ENCODE measurements around the gene STARD6. TPM values are rescaled to one million over a fixed set of nuclear protein-coding genes. Genes with fewer than 3 reads are reported as not detected.
A peak's percentile ranks its signal among the peaks of the same experiment; 100 is the strongest.
"Not testable (repeated sequence)": the region's sequence is repeated elsewhere in the genome, so short reads cannot be mapped to it uniquely, and the experiment has no call there.

Gene STARD6
- total RNA-seq, 1 donor from 2014 or later, result not detected

GRCh38 chr18:54386800-54387495, 29.3 kb upstream of the STARD6 start:
- not testable (repeated sequence) for H3K9me3 ChIP-seq (ENCODE audit: control insufficient read depth in 3 of 3, low read length in 3 of 3); H3K27me3 ChIP-seq (ENCODE audit: control insufficient read depth in 3 of 3, insufficient read depth in 3 of 3, low read length in 3 of 3); H3K9ac ChIP-seq (ENCODE audit: low read depth in 1 of 3, low read length in 3 of 3); H3K4me3 ChIP-seq (ENCODE audit: low read length in 3 of 3); H3K36me3 ChIP-seq (ENCODE audit: control insufficient read depth in 3 of 3, insufficient read depth in 3 of 3, low read length in 3 of 3); H3K27ac ChIP-seq (ENCODE audit: low read depth, low read length); H3K4me1 ChIP-seq (ENCODE audit: control insufficient read depth in 3 of 3, insufficient read depth in 3 of 3, low read length in 3 of 3)

GRCh38 chr18:54386043-54386442, 28.4 kb upstream of the STARD6 start:
- H3K4me1 ChIP-seq (ENCODE audit: control insufficient read depth in 3 of 3, insufficient read depth in 3 of 3, low read length in 3 of 3), result no peaks in the 10 kb centered on the region
- H3K4me3 ChIP-seq (ENCODE audit: low read length in 3 of 3), result no peak overlapping the region
- H3K9me3 ChIP-seq (ENCODE audit: control insufficient read depth in 3 of 3, low read length in 3 of 3), result no peaks in the 10 kb centered on the region
- H3K27me3 ChIP-seq (ENCODE audit: control insufficient read depth in 3 of 3, insufficient read depth in 3 of 3, low read length in 3 of 3), result no peaks in the 10 kb centered on the region
- H3K36me3 ChIP-seq (ENCODE audit: control insufficient read depth in 3 of 3, insufficient read depth in 3 of 3, low read length in 3 of 3), result no peaks in the 10 kb centered on the region
- H3K27ac ChIP-seq (ENCODE audit: low read depth, low read length), result no peak overlapping the region
- H3K9ac ChIP-seq (ENCODE audit: low read depth in 1 of 3, low read length in 3 of 3), result no peak overlapping the region

GRCh38 chr18:54382733-54383252, 25.1 kb upstream of the STARD6 start:
- no peak overlapping the region for H3K27ac ChIP-seq (ENCODE audit: low read depth, low read length)
- no peaks in the 10 kb centered on the region for H3K9me3 ChIP-seq (ENCODE audit: control insufficient read depth in 3 of 3, low read length in 3 of 3)
- no peaks in the 10 kb centered on the region for H3K27me3 ChIP-seq (ENCODE audit: control insufficient read depth in 3 of 3, insufficient read depth in 3 of 3, low read length in 3 of 3)
- no peak overlapping the region for H3K4me3 ChIP-seq (ENCODE audit: low read length in 3 of 3)
- H3K36me3 ChIP-seq (ENCODE audit: control insufficient read depth in 3 of 3, insufficient read depth in 3 of 3, low read length in 3 of 3), result no peaks in the 10 kb centered on the region
- no peak overlapping the region for H3K9ac ChIP-seq (ENCODE audit: low read depth in 1 of 3, low read length in 3 of 3)
- no peaks in the 10 kb centered on the region for H3K4me1 ChIP-seq (ENCODE audit: control insufficient read depth in 3 of 3, insufficient read depth in 3 of 3, low read length in 3 of 3)

- no peak overlapping the region for H3K9ac ChIP-seq (ENCODE audit: low read depth in 1 of 3, low read length in 3 of 3)
- no peaks in the 10 kb centered on the region for H3K36me3 ChIP-seq (ENCODE audit: control insufficient read depth in 3 of 3, insufficient read depth in 3 of 3, low read length in 3 of 3)
- no peaks in the 10 kb centered on the region for H3K9me3 ChIP-seq (ENCODE audit: control insufficient read depth in 3 of 3, low read length in 3 of 3)
- H3K4me1 ChIP-seq (ENCODE audit: control insufficient read depth in 3 of 3, insufficient read depth in 3 of 3, low read length in 3 of 3), result no peaks in the 10 kb centered on the region
- H3K27ac ChIP-seq (ENCODE audit: low read depth, low read length), result no peak overlapping the region
- no peaks in the 10 kb centered on the region for H3K27me3 ChIP-seq (ENCODE audit: control insufficient read depth in 3 of 3, insufficient read depth in 3 of 3, low read length in 3 of 3)
- H3K4me3 ChIP-seq (ENCODE audit: low read length in 3 of 3), result no peak overlapping the region
These were observed 24.4 kb upstream of the STARD6 start for GRCh38 chr18:54382076-54382475.

GRCh38 chr18:54381640-54382039, 24.0 kb upstream of the STARD6 start:
- Histone ChIP-seq H3K9ac (ENCODE audit: low read depth in 1 of 3, low read length in 3 of 3) (no peak overlapping the region), H3K4me1 (ENCODE audit: control insufficient read depth in 3 of 3, insufficient read depth in 3 of 3, low read length in 3 of 3) (no peaks in the 10 kb centered on the region), H3K27me3 (ENCODE audit: control insufficient read depth in 3 of 3, insufficient read depth in 3 of 3, low read length in 3 of 3) (no peaks in the 10 kb centered on the region), H3K36me3 (ENCODE audit: control insufficient read depth in 3 of 3, insufficient read depth in 3 of 3, low read length in 3 of 3) (no peaks in the 10 kb centered on the region), H3K27ac (ENCODE audit: low read depth, low read length) (no peak overlapping the region), H3K9me3 (ENCODE audit: control insufficient read depth in 3 of 3, low read length in 3 of 3) (no peaks in the 10 kb centered on the region), H3K4me3 (ENCODE audit: low read length in 3 of 3) (no peak overlapping the region)

- Histone ChIP-seq H3K27ac (ENCODE audit: low read depth, low read length) (no peak overlapping the region), H3K27me3 (ENCODE audit: control insufficient read depth in 3 of 3, insufficient read depth in 3 of 3, low read length in 3 of 3) (no peaks in the 10 kb centered on the region), H3K4me1 (ENCODE audit: control insufficient read depth in 3 of 3, insufficient read depth in 3 of 3, low read length in 3 of 3) (no peaks in the 10 kb centered on the region), H3K4me3 (ENCODE audit: low read length in 3 of 3) (no peak overlapping the region), H3K9ac (ENCODE audit: low read depth in 1 of 3, low read length in 3 of 3) (no peak overlapping the region), H3K9me3 (ENCODE audit: control insufficient read depth in 3 of 3, low read length in 3 of 3) (no peaks in the 10 kb centered on the region), H3K36me3 (ENCODE audit: control insufficient read depth in 3 of 3, insufficient read depth in 3 of 3, low read length in 3 of 3) (no peaks in the 10 kb centered on the region)
These were observed 20.4 kb upstream of the STARD6 start for GRCh38 chr18:54378057-54378456.

GRCh38 chr18:54360406-54360805, 2.7 kb upstream of the STARD6 start:
- Histone ChIP-seq H3K27me3 (ENCODE audit: control insufficient read depth in 3 of 3, insufficient read depth in 3 of 3, low read length in 3 of 3) (no peaks in the 10 kb centered on the region), H3K4me1 (ENCODE audit: control insufficient read depth in 3 of 3, insufficient read depth in 3 of 3, low read length in 3 of 3) (peaks cover 11 to 18% (median 11%) of the 10 kb centered on the region in 3 donors), H3K36me3 (ENCODE audit: control insufficient read depth in 3 of 3, insufficient read depth in 3 of 3, low read length in 3 of 3) (peaks cover 0 to 5% (median 0%) of the 10 kb centered on the region in 3 donors), H3K27ac (ENCODE audit: low read depth, low read length) (no peak overlapping the region), H3K4me3 (ENCODE audit: low read length in 3 of 3) (no peak overlapping the region), H3K9me3 (ENCODE audit: control insufficient read depth in 3 of 3, low read length in 3 of 3) (no peaks in the 10 kb centered on the region), H3K9ac (ENCODE audit: low read depth in 1 of 3, low read length in 3 of 3) (no peak overlapping the region)

GRCh38 chr18:54359233-54359632, 1.6 kb upstream of the STARD6 start:
- H3K4me1 ChIP-seq (ENCODE audit: control insufficient read depth in 3 of 3, insufficient read depth in 3 of 3, low read length in 3 of 3), result peaks cover 11 to 18% (median 11%) of the 10 kb centered on the region in 3 donors
- no peaks in the 10 kb centered on the region for H3K27me3 ChIP-seq (ENCODE audit: control insufficient read depth in 3 of 3, insufficient read depth in 3 of 3, low read length in 3 of 3)
- no peak overlapping the region for H3K4me3 ChIP-seq (ENCODE audit: low read length in 3 of 3)
- H3K36me3 ChIP-seq (ENCODE audit: control insufficient read depth in 3 of 3, insufficient read depth in 3 of 3, low read length in 3 of 3), result peaks cover 0 to 5% (median 0%) of the 10 kb centered on the region in 3 donors
- no peak overlapping the region for H3K27ac ChIP-seq (ENCODE audit: low read depth, low read length)
- H3K9me3 ChIP-seq (ENCODE audit: control insufficient read depth in 3 of 3, low read length in 3 of 3), result no peaks in the 10 kb centered on the region
- H3K9ac ChIP-seq (ENCODE audit: low read depth in 1 of 3, low read length in 3 of 3), result no peak overlapping the region

GRCh38 chr18:54358495-54359040, 910 bp upstream of the STARD6 start:
- Histone ChIP-seq H3K27ac (ENCODE audit: low read depth, low read length) (no peak overlapping the region), H3K36me3 (ENCODE audit: control insufficient read depth in 3 of 3, insufficient read depth in 3 of 3, low read length in 3 of 3) (peaks cover 0 to 5% (median 0%) of the 10 kb centered on the region in 3 donors), H3K9me3 (ENCODE audit: control insufficient read depth in 3 of 3, low read length in 3 of 3) (no peaks in the 10 kb centered on the region), H3K4me1 (ENCODE audit: control insufficient read depth in 3 of 3, insufficient read depth in 3 of 3, low read length in 3 of 3) (peaks cover 11 to 18% (median 11%) of the 10 kb centered on the region in 3 donors), H3K9ac (ENCODE audit: low read depth in 1 of 3, low read length in 3 of 3) (peak overlapping the region in 2 of 3 donors; percentile 80), H3K4me3 (ENCODE audit: low read length in 3 of 3) (peak overlapping the region; percentile 89 to 90 (median 90)), H3K27me3 (ENCODE audit: control insufficient read depth in 3 of 3, insufficient read depth in 3 of 3, low read length in 3 of 3) (no peaks in the 10 kb centered on the region)

- Histone ChIP-seq H3K27me3 (ENCODE audit: control insufficient read depth in 3 of 3, insufficient read depth in 3 of 3, low read length in 3 of 3) (no peaks in the 10 kb centered on the region), H3K4me1 (ENCODE audit: control insufficient read depth in 3 of 3, insufficient read depth in 3 of 3, low read length in 3 of 3) (peaks cover 11 to 18% (median 11%) of the 10 kb centered on the region in 3 donors), H3K27ac (ENCODE audit: low read depth, low read length) (no peak overlapping the region)
These were observed 487 bp downstream of the STARD6 start for GRCh38 chr18:54357082-54357659.

More at GRCh38 chr18:54357082-54357659, 487 bp downstream of the STARD6 start:
- Histone ChIP-seq H3K9ac (ENCODE audit: low read depth in 1 of 3, low read length in 3 of 3) (peak overlapping the region; percentile 75 to 80 (median 80)), H3K4me3 (ENCODE audit: low read length in 3 of 3) (peak overlapping the region; percentile 89 to 90 (median 90)), H3K36me3 (ENCODE audit: control insufficient read depth in 3 of 3, insufficient read depth in 3 of 3, low read length in 3 of 3) (peaks cover 0 to 5% (median 0%) of the 10 kb centered on the region in 3 donors), H3K9me3 (ENCODE audit: control insufficient read depth in 3 of 3, low read length in 3 of 3) (peaks cover 0 to 2% (median 0%) of the 10 kb centered on the region in 3 donors)

Data from skeletal muscle tissue (tissue), 4 donors.